ENCODE measurements around the gene MEAF6. TPM values are rescaled to one million over a fixed set of nuclear protein-coding genes. Genes with fewer than 3 reads are reported as not detected.

MEAF6 gene
- total and polyA plus RNA-seq, 2 of the 8 experiments (the other 6 are each of a cell fraction or from before 2014, with no cell fraction given) = 23.0 to 38.8 TPM

GRCh38 chr1:37485902-37486679 lies 28.5 kb downstream of the MEAF6 start:
- no peak for FAIRE-seq
- no peak overlapping the region for H2BK20ac ChIP-seq (ENCODE audit: low read length)
- TF ChIP-seq NANOG (IDR thresholded peaks at IDR 0.05; ENCODE audit: insufficient read depth, low read depth, low read length, poor library complexity, severe bottlenecking) (no peak), RXRA (IDR thresholded peaks at IDR 0.05; ENCODE audit: insufficient read depth, low read depth, low read length) (no peak), CHD1 (IDR thresholded peaks at IDR 0.05; ENCODE audit: low read depth, low read length) (no peak), RBBP5 (IDR thresholded peaks at IDR 0.05; ENCODE audit: borderline replicate concordance, low read depth, low read length) (no peak), CREB1 (IDR thresholded peaks at IDR 0.05) (no peak), EP300 (IDR thresholded peaks at IDR 0.05; ENCODE audit: borderline replicate concordance in 1 of 2, low read depth in 2 of 2, low read length in 2 of 2) (no peak), FOSL1 (IDR thresholded peaks at IDR 0.05; ENCODE audit: insufficient read depth, low read depth, low read length) (no peak), TCF12 (IDR thresholded peaks at IDR 0.05; ENCODE audit: low read depth, low read length) (no peak), SP2 (IDR thresholded peaks at IDR 0.05; ENCODE audit: low read length) (no peak), CHD2 (IDR thresholded peaks at IDR 0.05; ENCODE audit: low read length) (no peak), POU5F1 (IDR thresholded peaks at IDR 0.05; ENCODE audit: low read depth, low read length) (no peak), ZNF274 (IDR thresholded peaks at IDR 0.05; ENCODE audit: borderline replicate concordance, extremely low read depth, low read length) (no peak), SP1 (IDR thresholded peaks at IDR 0.05; ENCODE audit: low read depth, low read length) (no peak)

More at GRCh38 chr1:37485902-37486679, 28.5 kb downstream of the MEAF6 start:
- WGBS, 2 experiments (ENCODE audit: extremely low coverage in 1 of 2, insufficient coverage in 1 of 2, insufficient read length in 1 of 2, insufficient replicate concordance in 2 of 2, low coverage in 1 of 2, low lambda C conversion rate in 2 of 2, missing lambda C conversion rate in 1 of 2) = 74% methylated on average over 6 of the region's 6 CpGs; no CpG with 5 or more reads in 1 of the 2 experiments
- H3K4me1 ChIP-seq (replicated peaks in 1 of 4; ENCODE audit: control insufficient read depth in 3 of 4, insufficient read depth in 4 of 4, low read length in 3 of 4) = peaks cover 0 to 5% (median 1%) of the 10 kb centered on the region in 4 experiments; a peak in 3 of 7 replicates
- no peak overlapping the region for H3K4ac ChIP-seq (replicated peaks; ENCODE audit: insufficient read length, low read depth, low read length)
- H3K9me3 ChIP-seq (ENCODE audit: insufficient read depth in 2 of 2, low read depth in 1 of 2, low read length in 1 of 2) = no peaks in the 10 kb centered on the region
- no peak overlapping the region for H3K4me2 ChIP-seq (ENCODE audit: insufficient read depth in 1 of 2, low read depth in 2 of 2, low read length in 2 of 2)
- H2AFZ ChIP-seq (ENCODE audit: low read length) = no peak overlapping the region
- 0 out of 2 replicates have a peak overlapping the region, but pooled peaks have one; percentile 9 for H2BK5ac ChIP-seq (ENCODE audit: low read depth, low read length)
- no peak overlapping the region for H2BK12ac ChIP-seq (ENCODE audit: low read depth, low read length)
- ChIA-PET CTCF (ENCODE audit: partially characterized antibody) (interaction anchor here (0.6 to 21.7 kb wide), 20 partner anchors 10 to 969 kb away, joined by 3 to 382 read pairs (median 6); partner anchors contain the start of genes MEAF6 and ZC3H12A), POLR2A (ENCODE audit: partially characterized antibody) (interaction anchor here (0.6 to 5.6 kb wide), 7 partner anchors 10 to 879 kb away, joined by 3 to 68 read pairs (median 12); partner anchors contain the start of genes MEAF6 and ZC3H12A)
- H4K20me1 ChIP-seq (replicated peaks in 1 of 2; ENCODE audit: control insufficient read depth in 1 of 2, insufficient read depth in 2 of 2, low read length in 2 of 2) = peaks cover 0 to 4% of the 10 kb centered on the region in 2 experiments
- no peak overlapping the region for H4K8ac ChIP-seq (ENCODE audit: extremely low read depth, insufficient read depth, low read length)
- no peaks in the 10 kb centered on the region for H3K79me1 ChIP-seq (ENCODE audit: low read depth, low read length)
- H2BK15ac ChIP-seq (ENCODE audit: low read length) = no peak overlapping the region
- no peak overlapping the region for H3K27ac ChIP-seq (ENCODE audit: low read depth, low read length)
- H3K4me3 ChIP-seq (ENCODE audit: extremely low read depth in 1 of 4, insufficient read depth in 2 of 4, low read depth in 3 of 4, low read length in 4 of 4) = no peak overlapping the region
- H3K14ac ChIP-seq (ENCODE audit: insufficient read length) = no peak overlapping the region
- H3K79me2 ChIP-seq (ENCODE audit: control insufficient read depth in 1 of 2, insufficient read depth in 2 of 2, low read length in 2 of 2) = no peaks in the 10 kb centered on the region
- H3K18ac ChIP-seq (ENCODE audit: extremely low read depth, low read length) = peak overlapping the region; percentile 32; the same call in 1 of the 2 replicates
- H2BK120ac ChIP-seq (replicated peaks; ENCODE audit: low read depth, low read length) = no peak overlapping the region
- H3K36me3 ChIP-seq (ENCODE audit: control insufficient read depth in 2 of 4, insufficient read depth in 4 of 4, low read length in 3 of 4) = peaks cover 2 to 20% (median 10%) of the 10 kb centered on the region in 4 experiments; a peak in 6 of 8 replicates
- H3K27me3 ChIP-seq (replicated peaks in 1 of 4; ENCODE audit: control insufficient read depth in 3 of 4, extremely low read depth in 1 of 4, insufficient read depth in 3 of 4, low read length in 3 of 4) = no peaks in the 10 kb centered on the region
- H2AK5ac ChIP-seq (ENCODE audit: low read depth, low read length) = no peak overlapping the region
- H4K5ac ChIP-seq (ENCODE audit: insufficient read length, low read depth, low read length) = no peak overlapping the region
- H3K9ac ChIP-seq (replicated peaks in 1 of 4; ENCODE audit: extremely low read depth in 1 of 4, low read depth in 3 of 4, low read length in 3 of 4) = no peak overlapping the region
- no peak for DNase-seq (ENCODE audit: low read depth in 1 of 2, low spot score in 2 of 2)
- H3K23ac ChIP-seq (ENCODE audit: insufficient read length) = no peak overlapping the region
- no peaks in the 10 kb centered on the region for H3K23me2 ChIP-seq (ENCODE audit: low read depth, low read length)
- no peak overlapping the region for H3K56ac ChIP-seq (replicated peaks; ENCODE audit: insufficient read length, low read depth, low read length)
- no peak overlapping the region for H4K91ac ChIP-seq (replicated peaks; ENCODE audit: insufficient read length, low read length)
